Kidney (tissue), 14 donors: ENCODE data around the gene TRIM47. TPM values are rescaled to one million over a fixed set of nuclear protein-coding genes. Genes with fewer than 3 reads are reported as not detected.
"Not testable (repeated sequence)": the region's sequence is repeated elsewhere in the genome, so short reads cannot be mapped to it uniquely, and the experiment has no call there.

Experiments
- DNase-seq, 5 donors: peaks; one replicate each; pipeline ENCODE4 v3.0.0-alpha.2; 2013 to 2020
- FAIRE-seq: peaks from 2 replicates; lab custom pipeline; 2012; peaks lifted over from hg19 to GRCh38; lab: Jason Lieb, UNC
- H3K27ac ChIP-seq, 2 donors: one replicate each; pipeline ENCODE4 v1.7.0; 2013; ENCODE audit warnings: low read depth in 2 of 2, low read length in 2 of 2, inconsistent platforms in 1 of 2
- H3K27me3 ChIP-seq: one replicate; pipeline ENCODE4 v1.7.1; 2013; ENCODE audit warnings: low read length, inconsistent platforms; ENCODE audit not compliant: control insufficient read depth, insufficient read depth
- H3K36me3 ChIP-seq, 3 donors: one replicate each; pipeline versions ENCODE4 v1.7.0 to v1.7.1; 2013; ENCODE audit warnings: low read length in 3 of 3, control low read depth in 1 of 3, inconsistent platforms in 1 of 3; ENCODE audit not compliant: insufficient read depth in 3 of 3, control insufficient read depth in 2 of 3
- H3K4me1 ChIP-seq, 3 donors: one replicate each; pipeline versions ENCODE4 v1.7.0 to v1.7.1; 2013; ENCODE audit warnings: low read length in 3 of 3, inconsistent platforms in 1 of 3, low read depth in 1 of 3; ENCODE audit not compliant: control insufficient read depth in 2 of 3, insufficient read depth in 2 of 3
- H3K4me3 ChIP-seq, 3 donors: one replicate each; pipeline versions ENCODE4 v1.7.0 to v1.8.1; 2013; ENCODE audit warnings: low read length in 3 of 3, control low read depth in 1 of 3, inconsistent platforms in 1 of 3
- H3K9ac ChIP-seq, 3 donors: one replicate each; pipeline versions ENCODE4 v1.7.0 to v1.7.1; 2013; ENCODE audit warnings: low read length in 3 of 3, control low read depth in 1 of 3, inconsistent platforms in 1 of 3
- H3K9me3 ChIP-seq, 3 donors: one replicate each; pipeline versions ENCODE4 v1.7.0 to v1.7.1; 2013; ENCODE audit warnings: low read length in 3 of 3, control low read depth in 1 of 3, inconsistent platforms in 1 of 3; ENCODE audit not compliant: control insufficient read depth in 2 of 3, insufficient read depth in 1 of 3
- intact Hi-C: fragments of 100-400 bp; cut with DNase I; formaldehyde crosslinking; loops from one replicate; pipeline ENCODE4 v1.11.1; 2022
- polyA plus RNA-seq: library from polyadenylated mRNA; stranded (reverse); fragments of 350-450 nt; fragmentation: Illumina TruSeq; extraction: RNeasy Lipid Tissue Mini Kit (QIAGEN cat#74804); gene quantifications from one replicate; pipeline ENCODE4 v1.2.3, GENCODE V29; 2014; ENCODE audit warnings: low read depth, low replicate concordance; ENCODE audit not compliant: insufficient read depth
- total RNA-seq: library from RNA; stranded (reverse); fragmentation: NEBNext Ultra II Directional; extraction: Animal tissue kit (Norgen Biotek cat#: 25700); gene quantifications from one replicate; pipeline ENCODE4 v1.2.1, GENCODE V29; 2021
- TF ChIP-seq, protein P1 (sequence below): IDR thresholded peaks from 3 replicates; pipeline ENCODE4 v1.5.1; 2012; ENCODE audit warnings: mild to moderate bottlenecking, moderate library complexity, borderline replicate concordance; ENCODE audit not compliant: insufficient read depth; ENCODE audit errors: extremely low read depth
- donor health status: control.
- donor health status: control.
- donor health status: control.
- donor health status: control.
- donor health status: control.
- donor health status: DM: yes; HTN: yes; CAD: no.
- donor health status: Normal renal cell carcinoma (clear cell type).

Gene TRIM47
- total and polyA plus RNA-seq, 2 donors from 2014 or later, result 95.0 to 118 TPM

DNA sequence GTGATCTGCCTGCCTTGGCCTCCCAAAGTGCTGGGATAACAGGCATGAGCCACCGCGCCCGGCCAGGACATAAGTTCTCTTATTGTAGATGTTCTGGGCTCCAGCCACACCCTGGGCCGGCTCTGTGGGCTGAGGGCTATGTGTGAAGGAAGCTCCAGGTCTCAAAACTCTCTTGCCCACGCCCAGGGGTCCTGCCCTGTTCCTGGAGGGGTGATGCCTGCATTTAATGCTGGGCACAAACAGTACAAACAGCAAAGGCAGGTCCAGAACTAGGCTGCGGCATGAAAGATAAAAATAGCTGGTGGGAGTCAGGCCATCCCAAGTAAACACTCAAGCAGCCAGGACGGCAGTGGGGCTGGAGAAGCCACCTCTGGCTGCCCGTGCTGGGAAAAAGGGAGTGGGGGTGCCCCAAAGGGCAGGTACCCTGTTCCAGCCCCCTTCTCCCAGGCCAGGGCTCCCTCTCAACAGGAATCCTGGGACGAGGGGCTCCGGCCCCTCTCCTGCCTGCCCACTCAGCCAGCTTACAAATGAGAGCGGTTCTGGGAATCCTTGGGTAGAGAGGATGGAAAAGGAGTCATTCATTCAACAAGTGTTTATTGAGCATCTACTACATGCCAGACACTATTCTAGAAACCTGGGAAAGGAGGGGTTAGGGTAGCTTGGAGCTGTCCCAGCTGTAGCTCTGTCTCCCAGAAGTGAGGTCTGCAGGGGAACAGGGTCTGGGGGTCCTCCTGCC lies 4.6 kb downstream of the TRIM47 start:
- Histone ChIP-seq H3K9me3 (no peaks in the 10 kb centered on the region), H3K27me3 (no peaks in the 10 kb centered on the region), H3K4me3 (no peak overlapping the region), H3K27ac (no peak overlapping the region), H3K36me3 (peaks cover 0 to 7% (median 0%) of the 10 kb centered on the region in 3 donors), H3K9ac (no peak overlapping the region), H3K4me1 (peaks cover 0 to 36% (median 27%) of the 10 kb centered on the region in 3 donors)
- FAIRE-seq (no peak), DNase-seq (no peak)
- TF ChIP-seq, protein P1, sequence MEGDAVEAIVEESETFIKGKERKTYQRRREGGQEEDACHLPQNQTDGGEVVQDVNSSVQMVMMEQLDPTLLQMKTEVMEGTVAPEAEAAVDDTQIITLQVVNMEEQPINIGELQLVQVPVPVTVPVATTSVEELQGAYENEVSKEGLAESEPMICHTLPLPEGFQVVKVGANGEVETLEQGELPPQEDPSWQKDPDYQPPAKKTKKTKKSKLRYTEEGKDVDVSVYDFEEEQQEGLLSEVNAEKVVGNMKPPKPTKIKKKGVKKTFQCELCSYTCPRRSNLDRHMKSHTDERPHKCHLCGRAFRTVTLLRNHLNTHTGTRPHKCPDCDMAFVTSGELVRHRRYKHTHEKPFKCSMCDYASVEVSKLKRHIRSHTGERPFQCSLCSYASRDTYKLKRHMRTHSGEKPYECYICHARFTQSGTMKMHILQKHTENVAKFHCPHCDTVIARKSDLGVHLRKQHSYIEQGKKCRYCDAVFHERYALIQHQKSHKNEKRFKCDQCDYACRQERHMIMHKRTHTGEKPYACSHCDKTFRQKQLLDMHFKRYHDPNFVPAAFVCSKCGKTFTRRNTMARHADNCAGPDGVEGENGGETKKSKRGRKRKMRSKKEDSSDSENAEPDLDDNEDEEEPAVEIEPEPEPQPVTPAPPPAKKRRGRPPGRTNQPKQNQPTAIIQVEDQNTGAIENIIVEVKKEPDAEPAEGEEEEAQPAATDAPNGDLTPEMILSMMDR, result no peak
- intact Hi-C loops, result no loop called here

GRCh38 chr17:75872434-75873351 lies 5.7 kb downstream of the TRIM47 start:
- TF ChIP-seq, protein P1, result no peak
- H3K9me3 ChIP-seq, result no peaks in the 10 kb centered on the region
- H3K27ac ChIP-seq, result peak overlapping the region; percentile 85 to 95
- FAIRE-seq (no peak), DNase-seq (peak; percentile 49 to 93 (median 71))
- H3K36me3 ChIP-seq, result peaks cover 0 to 7% (median 0%) of the 10 kb centered on the region in 3 donors
- peaks cover 0 to 33% (median 27%) of the 10 kb centered on the region in 3 donors for H3K4me1 ChIP-seq
- intact Hi-C loops, result no loop called here
- no peak overlapping the region for H3K4me3 ChIP-seq
- no peaks in the 10 kb centered on the region for H3K27me3 ChIP-seq
- peak overlapping the region in 1 of 3 donors; percentile 81 for H3K9ac ChIP-seq

- FAIRE-seq, H3K9ac ChIP-seq, H3K36me3 ChIP-seq, H3K27ac ChIP-seq, H3K9me3 ChIP-seq, DNase-seq, intact Hi-C loops, H3K27me3 ChIP-seq, H3K4me3 ChIP-seq: not testable (repeated sequence)
- peaks cover 0 to 11% (median 10%) of the 10 kb centered on the region in 3 donors for H3K4me1 ChIP-seq
These were observed 8.2 kb downstream of the TRIM47 start for GRCh38 chr17:75870228-75870627.
